Cardiac muscle cell (in vitro differentiated cells and primary cell): ENCODE measurements around the gene SPDYE2B. TPM values are rescaled to one million over a fixed set of nuclear protein-coding genes. Genes with fewer than 3 reads are reported as not detected.
"Not testable (repeated sequence)": the region's sequence is repeated elsewhere in the genome, so short reads cannot be mapped to it uniquely, and the experiment has no call there.

Experiments
- DNase-seq, 2 donors: peaks; one replicate each; pipeline versions ENCODE4 v3.0.0 to v3.0.0-alpha.2; 2010 to 2017; ENCODE audit warnings: low read depth in 1 of 2, low spot score in 1 of 2
- H3K27ac ChIP-seq: fragments of 200-600 bp; sonication (generic); 2 replicates; pipeline ENCODE4 v1.5.1; 2016
- H3K27me3 ChIP-seq: fragments of 200-600 bp; sonication (generic); 2 replicates; pipeline ENCODE4 v1.6.0; 2016; ENCODE audit warnings: control low read depth
- H3K36me3 ChIP-seq: fragments of 200-600 bp; sonication (generic); 2 replicates; pipeline ENCODE4 v1.5.1; 2016; ENCODE audit warnings: control low read depth
- H3K4me1 ChIP-seq: fragments of 200-600 bp; sonication (generic); 2 replicates; pipeline ENCODE4 v1.8.1; 2017; ENCODE audit warnings: low read depth, mild to moderate bottlenecking, mixed run types
- H3K4me3 ChIP-seq: fragments of 200-600 bp; sonication (generic); 2 replicates; pipeline ENCODE4 v1.5.1; 2016; ENCODE audit warnings: mild to moderate bottlenecking
- H3K9me3 ChIP-seq: fragments of 200-600 bp; sonication (generic); 2 replicates; pipeline ENCODE4 v1.5.1; 2017; ENCODE audit warnings: low read depth, mild to moderate bottlenecking, control low read depth
- polyA plus RNA-seq: library from polyadenylated mRNA; unstranded; fragments of >200 nt; fragmentation: Nextera tagmentation; extraction: Ambion mirVana; gene quantifications from 2 replicates; pipeline ENCODE4 v1.2.1, GENCODE V29; 2016
- total RNA-seq: library from RNA; depleted of rRNA; stranded (reverse); fragments of >200 nt; gene quantifications from 2 replicates; pipeline ENCODE4 v1.2.3, GENCODE V29; 2016

Gene SPDYE2B
- total and polyA plus RNA-seq, 2 experiments from 2014 or later, result 0.43 TPM; not detected in 1

GRCh38 chr7:102698962-102699750, 49.0 kb downstream of the SPDYE2B start:
- H3K9me3 ChIP-seq, H3K27ac ChIP-seq, H3K36me3 ChIP-seq, DNase-seq, H3K4me3 ChIP-seq, H3K4me1 ChIP-seq: not testable (repeated sequence)
- peaks cover 19% of the 10 kb centered on the region for H3K27me3 ChIP-seq

Other genes starting within 250 kb of the SPDYE2B start
- 20.4 and 31.0 TPM in 2 replicates for gene ORAI2, start 216.7 kb upstream of the SPDYE2B start, total RNA-seq
- 23.0 and 25.5 TPM in 2 replicates for gene ORAI2, start 216.7 kb upstream of the SPDYE2B start, polyA plus RNA-seq
- 31.8 and 82.4 TPM in 2 replicates for gene ALKBH4, start 185.5 kb upstream of the SPDYE2B start, total RNA-seq
- 26.7 and 31.7 TPM in 2 replicates for gene ALKBH4, start 185.5 kb upstream of the SPDYE2B start, polyA plus RNA-seq
- 34.9 and 46.0 TPM in 2 replicates for gene LRWD1, start 185.3 kb upstream of the SPDYE2B start, total RNA-seq
- 26.8 and 27.6 TPM in 2 replicates for gene LRWD1, start 185.3 kb upstream of the SPDYE2B start, polyA plus RNA-seq
- gene POLR2J, start 171.4 kb upstream of the SPDYE2B start, total RNA-seq, result 31.8 and 65.3 TPM in 2 replicates
- gene POLR2J, start 171.4 kb upstream of the SPDYE2B start, polyA plus RNA-seq, result 92.3 and 121 TPM in 2 replicates
- 4.7 and 15.1 TPM in 2 replicates for gene RASA4B, start 132.5 kb upstream of the SPDYE2B start, total RNA-seq
- gene RASA4B, start 132.5 kb upstream of the SPDYE2B start, polyA plus RNA-seq, result 8.5 and 15.1 TPM in 2 replicates
- 10.0 and 23.9 TPM in 2 replicates for gene UPK3BL2, start 106.6 kb upstream of the SPDYE2B start, total RNA-seq
- gene UPK3BL2, start 106.6 kb upstream of the SPDYE2B start, polyA plus RNA-seq, result 29.7 and 31.2 TPM in 2 replicates
- not detected in 2 replicates for gene SPDYE2, start 99.1 kb upstream of the SPDYE2B start, total RNA-seq
- 8.5 and 12.5 TPM in 2 replicates for gene SPDYE2, start 99.1 kb upstream of the SPDYE2B start, polyA plus RNA-seq
- gene POLR2J3, start 77.7 kb upstream of the SPDYE2B start, total RNA-seq, result 21.5 and 50.3 TPM in 2 replicates
- 152 and 153 TPM in 2 replicates for gene POLR2J3, start 77.7 kb upstream of the SPDYE2B start, polyA plus RNA-seq
- gene RASA4, start 33.6 kb upstream of the SPDYE2B start, total RNA-seq, result 11.7 and 37.1 TPM in 2 replicates
- gene RASA4, start 33.6 kb upstream of the SPDYE2B start, polyA plus RNA-seq, result 15.1 and 53.1 TPM in 2 replicates
- 59.0 and 72.5 TPM in 2 replicates for gene UPK3BL1, start 7.5 kb upstream of the SPDYE2B start, total RNA-seq
- gene UPK3BL1, start 7.5 kb upstream of the SPDYE2B start, polyA plus RNA-seq, result 59.4 and 60.5 TPM in 2 replicates
- gene POLR2J2, start 21.3 kb downstream of the SPDYE2B start, total RNA-seq, result 2.4 and 5.0 TPM in 2 replicates
- 27.7 and 32.6 TPM in 2 replicates for gene POLR2J2, start 21.3 kb downstream of the SPDYE2B start, polyA plus RNA-seq
- gene FAM185A, start 98.7 kb downstream of the SPDYE2B start, total RNA-seq, result 14.9 and 32.4 TPM in 2 replicates
- 10.5 and 12.1 TPM in 2 replicates for gene FAM185A, start 98.7 kb downstream of the SPDYE2B start, polyA plus RNA-seq